CD4-positive, alpha-beta T cell treated with Interleukin-4 for 1 hour (primary cell): Measurements from ENCODE around the gene COL20A1.
"Not testable (repeated sequence)": the region's sequence is repeated elsewhere in the genome, so short reads cannot be mapped to it uniquely, and the experiment has no call there.

Source experiments
- DNase-seq, 2 donors: peaks; one replicate each; pipeline ENCODE4 v3.0.0-alpha.2; 2020 to 2022

Gene COL20A1

GRCh38 chr20:63365601-63366389 lies 72.8 kb downstream of the COL20A1 start:
- DNase-seq = no peak

DNA sequence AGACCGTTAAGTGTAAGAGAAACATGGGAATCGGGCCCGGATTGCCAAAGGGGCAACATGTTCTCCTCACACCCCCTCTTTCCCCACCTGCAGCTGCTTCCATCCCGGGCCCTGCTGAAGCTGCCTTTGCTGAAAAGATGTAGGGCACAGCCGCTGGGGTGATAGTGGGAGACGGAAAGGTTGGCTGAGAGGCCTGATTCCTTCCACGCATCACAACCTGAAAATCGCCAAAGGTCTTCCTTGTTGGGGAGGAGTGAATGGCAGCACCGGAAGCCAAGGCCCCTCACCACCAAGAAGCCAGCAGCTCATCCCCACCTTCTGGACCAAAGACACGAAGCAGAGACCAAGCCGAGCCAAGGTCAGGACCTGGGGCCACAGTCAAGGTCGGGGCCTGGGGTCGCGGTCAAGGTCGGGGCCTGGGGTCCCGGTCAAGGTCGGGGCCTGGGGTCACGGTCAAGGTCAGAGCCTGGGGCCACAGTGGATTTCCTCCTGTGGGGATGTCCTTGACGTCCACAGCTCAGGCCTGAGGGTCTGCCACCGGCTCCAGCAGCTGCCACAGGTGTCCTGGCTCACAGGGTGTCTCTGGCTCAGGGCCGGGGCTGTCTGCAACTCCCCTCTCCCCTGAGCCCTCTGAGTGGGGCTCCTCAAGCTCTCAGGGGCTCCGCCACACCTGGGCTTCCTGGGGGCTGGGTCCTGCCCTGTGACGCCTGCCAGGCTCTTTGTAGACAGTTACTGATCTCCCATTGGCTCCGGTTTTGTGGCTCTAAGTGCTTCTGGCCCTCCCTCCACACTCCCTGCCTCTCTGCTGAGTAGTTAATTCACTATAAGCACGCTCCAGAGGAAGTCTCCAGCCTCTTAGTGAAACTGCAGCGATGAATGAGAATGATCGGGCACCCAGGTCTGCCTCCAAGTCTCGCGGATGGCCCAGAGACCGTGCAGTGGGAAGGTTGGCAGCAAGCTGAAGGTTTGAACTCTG lies 73.7 kb downstream of the COL20A1 start:
- no peak for DNase-seq

DNA sequence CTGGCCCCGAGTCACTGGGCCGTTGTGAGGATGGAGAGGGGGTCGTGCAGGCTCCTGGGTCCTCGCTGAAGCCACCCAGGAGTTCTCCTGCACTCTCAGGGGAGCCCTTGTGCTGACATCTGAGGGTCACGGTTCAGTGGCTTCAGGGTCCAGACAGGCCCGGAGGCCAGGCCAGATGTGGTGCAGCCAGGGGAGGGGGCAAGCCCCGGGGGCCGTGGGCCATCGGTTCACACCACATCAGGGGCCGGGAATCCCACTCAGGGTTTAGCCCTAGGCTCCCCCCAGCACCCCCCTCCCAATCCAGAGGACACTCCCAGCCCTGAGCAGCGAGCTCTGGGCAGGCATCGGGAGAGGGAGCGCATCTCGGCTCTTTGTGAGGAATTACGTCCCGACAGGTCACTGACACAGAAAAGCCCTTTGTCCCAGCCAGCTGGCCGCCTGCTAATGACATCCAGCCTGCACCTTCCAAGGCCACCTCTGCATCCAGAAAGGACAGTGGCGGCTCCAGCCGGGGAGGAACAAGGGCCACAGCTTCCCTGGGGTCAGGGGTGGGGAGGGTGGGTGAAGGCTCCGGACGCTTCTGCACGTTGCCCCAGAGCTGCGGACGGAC lies 74.6 kb downstream of the COL20A1 start:
- no peak for DNase-seq

DNA sequence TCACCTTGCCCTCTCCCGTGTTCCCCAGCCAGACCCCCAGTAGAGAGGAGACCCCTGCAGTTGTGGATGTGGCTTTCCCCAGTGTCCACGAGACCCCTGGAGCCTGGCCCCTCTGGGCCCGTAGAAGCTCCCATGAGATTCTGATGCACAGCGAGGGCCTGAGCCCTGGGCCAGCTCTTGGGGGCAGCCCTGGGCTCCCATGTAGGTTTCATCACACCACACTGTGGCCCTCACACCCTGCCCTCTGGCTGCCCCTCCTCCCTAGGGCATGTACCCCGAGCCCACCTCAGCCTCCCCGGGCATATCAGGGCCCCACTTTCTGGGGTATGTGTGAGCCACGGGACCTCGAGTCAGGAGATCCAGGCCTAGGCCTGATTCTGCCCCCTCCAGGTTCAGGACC lies 75.2 kb downstream of the COL20A1 start:
- DNase-seq = no peak

DNA sequence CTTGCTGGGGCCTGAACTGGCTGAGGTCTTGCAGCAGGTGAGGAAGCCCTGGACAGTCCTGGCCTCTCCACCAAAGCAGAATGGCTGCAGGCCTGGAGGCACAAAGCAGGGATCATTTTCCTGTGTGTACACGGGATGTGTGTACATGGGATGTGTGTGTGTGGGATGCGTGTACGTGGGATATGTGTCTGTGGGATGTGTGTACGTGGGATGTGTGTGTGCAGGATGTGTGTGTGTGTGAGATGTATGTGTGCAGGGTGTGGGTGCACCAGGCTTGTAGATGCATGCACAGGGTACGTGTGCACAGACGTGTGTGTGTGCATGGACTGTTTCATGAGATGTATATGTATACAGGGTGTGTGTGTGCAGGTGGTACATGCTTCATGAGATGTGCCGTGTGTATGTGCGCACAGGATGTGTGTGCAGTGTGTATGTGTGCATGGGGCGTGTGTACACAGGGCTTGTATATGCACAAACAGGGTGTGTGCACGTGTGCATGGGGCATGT lies 76.1 kb downstream of the COL20A1 start:
- DNase-seq = no peak

GRCh38 chr20:63369724-63370617 lies 77.0 kb downstream of the COL20A1 start:
- DNase-seq = no peak

DNA sequence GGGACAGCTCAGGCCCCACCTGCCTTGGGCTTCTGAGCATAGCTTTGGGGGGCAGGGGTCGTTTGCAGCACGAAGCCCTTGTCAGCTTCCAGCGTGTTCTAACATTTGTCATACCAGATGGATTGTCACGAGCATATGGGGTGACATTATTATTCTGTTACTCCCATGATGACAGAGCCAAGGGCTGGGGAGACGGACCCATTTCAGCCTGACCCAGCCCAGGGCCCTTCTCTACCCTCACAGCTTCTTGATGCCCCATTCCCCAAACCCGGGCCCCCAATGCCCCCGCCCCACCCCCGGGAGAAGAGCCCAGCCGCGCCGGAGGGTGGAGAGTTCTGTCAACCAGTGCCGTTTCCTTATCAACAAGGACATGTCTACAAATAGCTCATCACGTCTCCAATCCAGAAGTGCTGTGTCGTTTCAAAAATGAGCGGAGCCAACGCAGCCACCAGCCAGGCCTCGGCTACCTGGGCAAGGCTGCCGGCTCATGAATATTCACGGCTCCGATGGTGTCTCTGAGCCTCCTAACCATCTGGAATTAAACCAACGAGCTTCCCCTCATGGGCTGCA lies 77.7 kb downstream of the COL20A1 start:
- DNase-seq = no peak

- DNase-seq = no peak
These were observed 78.4 kb downstream of the COL20A1 start for GRCh38 chr20:63371291-63371865.

DNA sequence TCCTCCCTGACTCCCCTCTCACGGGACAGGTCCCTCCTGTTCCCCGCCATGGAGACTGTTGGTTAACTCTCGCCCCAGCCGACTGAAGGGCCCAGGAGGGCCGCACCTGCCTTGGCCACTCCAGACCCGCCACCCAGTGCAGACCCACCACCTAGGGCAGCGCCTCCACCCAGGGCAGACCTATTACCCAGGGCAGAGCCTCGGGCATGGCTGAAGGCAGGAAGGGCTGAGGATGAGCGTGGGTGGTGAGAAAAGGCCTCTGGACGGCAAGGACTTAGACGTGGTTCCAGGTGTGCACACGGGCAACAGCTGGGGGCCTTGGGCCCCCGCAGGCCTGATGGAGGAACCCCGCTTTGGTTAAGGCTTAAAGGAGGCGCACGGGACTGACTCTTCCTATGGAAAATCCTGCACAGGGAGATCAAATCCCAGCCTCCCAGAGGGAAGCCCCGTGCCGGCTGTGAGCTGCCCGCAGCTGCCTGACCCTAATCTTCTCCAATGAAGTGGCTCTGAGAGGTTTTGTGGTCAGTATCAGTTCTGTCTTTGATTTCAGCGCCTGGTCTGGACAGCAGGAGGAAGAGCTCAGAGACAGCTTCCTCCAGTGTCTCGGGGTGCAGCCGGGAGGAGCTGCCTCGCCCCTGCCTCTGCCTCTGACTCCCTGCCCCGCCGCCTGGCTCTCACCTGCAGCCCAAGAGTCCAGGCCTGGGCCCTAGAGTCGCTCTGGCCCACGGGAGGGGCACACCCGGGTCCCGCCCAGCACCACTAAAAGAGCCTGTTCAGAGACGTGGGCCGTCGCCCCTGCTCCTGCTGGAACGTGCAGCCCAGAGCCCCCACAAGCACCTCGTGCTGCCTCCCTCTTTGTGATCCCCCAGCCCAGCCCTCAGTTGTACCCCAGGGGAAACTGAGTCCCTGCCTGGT lies 80.2 kb downstream of the COL20A1 start:
- DNase-seq = no peak

- no peak for DNase-seq
These were observed 81.0 kb downstream of the COL20A1 start for GRCh38 chr20:63373996-63374395.

DNA sequence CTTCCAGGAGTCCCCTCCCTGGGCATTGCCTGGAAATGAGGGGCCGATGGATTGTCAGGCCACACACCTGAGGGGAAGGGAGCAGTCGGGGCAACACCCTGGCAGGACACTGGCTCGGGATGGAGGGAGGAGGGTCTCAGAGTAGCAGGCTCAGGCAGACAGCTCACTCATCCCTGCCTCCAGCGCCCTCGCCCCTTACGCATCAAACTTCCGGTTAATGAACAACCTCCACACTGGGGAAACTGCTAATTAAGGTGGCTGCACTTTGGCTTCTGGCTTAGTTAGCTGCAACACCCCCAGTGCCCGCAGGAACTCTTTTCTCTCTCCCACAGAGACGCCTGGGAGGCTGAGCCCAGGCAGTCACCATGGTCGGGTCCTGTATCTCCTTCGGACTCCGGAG lies 81.5 kb downstream of the COL20A1 start:
- DNase-seq = no peak

DNA sequence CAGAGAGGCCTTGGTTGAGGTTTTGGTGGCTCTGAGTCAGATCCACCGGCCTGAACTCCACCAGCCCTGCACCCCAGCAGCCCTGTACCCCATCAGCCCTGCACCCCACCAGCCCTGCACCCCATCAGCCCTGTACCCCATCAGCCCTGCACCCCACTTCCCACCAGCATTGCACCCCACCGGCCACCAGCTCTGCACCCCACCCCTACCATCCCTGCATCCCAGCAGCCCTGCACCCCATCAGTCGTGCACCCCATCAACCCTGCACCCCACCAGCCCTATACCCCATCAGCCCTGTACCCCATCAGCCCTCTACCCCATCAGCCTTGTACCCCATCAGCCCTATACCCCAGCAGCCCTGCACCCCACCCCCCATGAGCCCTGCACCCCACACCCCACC lies 82.5 kb downstream of the COL20A1 start:
- no peak for DNase-seq

- no peak for DNase-seq
These were observed 83.6 kb downstream of the COL20A1 start for GRCh38 chr20:63376283-63377250.

DNA sequence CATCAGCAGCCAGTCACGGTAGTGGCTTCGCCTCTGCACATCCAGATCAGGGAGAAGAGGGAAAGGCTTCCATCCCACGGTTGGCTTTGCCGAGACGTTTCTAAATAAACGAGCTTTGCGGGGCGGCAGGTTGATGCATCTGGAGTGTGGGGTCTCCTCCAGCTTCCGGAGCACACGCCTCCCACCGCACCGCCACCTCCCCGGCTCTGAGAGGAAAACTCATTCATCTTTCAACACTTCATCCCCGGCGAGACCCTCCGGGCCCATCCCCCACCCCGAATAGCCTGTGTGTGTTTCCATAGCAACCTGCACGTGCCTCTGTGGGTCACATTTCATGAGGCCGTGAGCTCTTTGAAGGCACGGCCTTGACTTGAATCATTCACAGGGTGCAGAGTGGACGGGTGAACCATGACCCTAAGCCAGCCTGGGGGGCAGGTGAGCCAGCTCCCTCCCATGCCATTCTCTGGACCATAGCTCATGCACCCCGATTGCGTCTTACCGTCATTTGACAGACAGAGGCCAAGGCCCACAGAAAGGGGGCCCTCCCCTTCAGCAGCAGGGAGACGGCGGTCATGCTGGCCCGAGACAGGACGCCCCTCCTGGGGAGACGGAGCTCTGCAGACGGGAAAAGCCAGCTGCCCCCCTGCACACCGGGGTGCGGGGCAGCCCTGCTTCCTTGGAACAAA lies 84.4 kb downstream of the COL20A1 start:
- DNase-seq = no peak

GRCh38 chr20:63377951-63378381 lies 85.0 kb downstream of the COL20A1 start:
- DNase-seq = no peak

DNA sequence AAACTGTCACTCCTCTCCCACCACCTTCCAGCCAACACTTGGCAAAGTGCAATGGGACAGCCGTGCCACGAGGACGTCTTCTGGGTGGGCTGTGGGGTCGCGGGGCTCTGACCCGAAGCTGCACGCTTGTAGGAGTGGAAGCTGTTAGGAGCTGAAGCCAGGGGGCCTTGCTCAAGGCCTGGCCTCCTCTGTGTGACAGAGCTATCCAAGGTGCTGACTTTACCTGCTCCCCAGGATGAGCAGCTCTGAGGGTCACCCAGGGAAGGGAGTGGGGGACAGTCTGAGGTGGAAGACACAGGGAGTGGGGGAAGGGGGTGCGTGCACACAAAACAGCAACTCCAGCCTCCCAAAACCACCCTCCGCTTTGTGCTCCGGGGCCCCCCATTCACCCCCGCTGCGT lies 85.6 kb downstream of the COL20A1 start:
- DNase-seq = no peak

DNA sequence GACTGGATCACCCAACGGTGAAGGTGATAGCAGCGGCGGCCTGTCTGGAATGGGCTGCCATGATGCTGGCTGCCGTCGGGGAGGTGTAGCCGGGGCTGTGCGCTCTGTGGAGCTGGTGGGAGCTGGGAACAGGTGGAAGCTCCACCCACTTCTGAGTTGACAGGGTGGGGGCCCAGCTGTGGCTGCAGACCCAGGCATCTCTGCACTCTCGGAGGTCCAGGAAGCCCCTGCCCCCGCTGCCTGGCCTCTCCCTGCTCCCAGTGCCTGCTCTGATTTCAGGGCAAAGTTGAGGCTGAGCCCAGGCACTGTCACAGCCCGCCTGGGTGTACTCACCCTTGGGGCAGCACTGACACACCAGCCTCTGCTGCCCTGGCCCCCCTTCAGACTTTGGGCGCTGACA lies 86.3 kb downstream of the COL20A1 start:
- no peak for DNase-seq

GRCh38 chr20:63379872-63380271 lies 86.9 kb downstream of the COL20A1 start:
- DNase-seq = not testable (repeated sequence)
